Panc1 (cell line): ENCODE measurements around the gene TEX54.

Experiments used
- TF ChIP-seq, protein P1 (sequence below), 2 experiments: IDR thresholded peaks; 2 replicates each; pipeline ENCODE4 v1.6.1; 2011 to 2012; ENCODE audit warnings: low read depth in 2 of 2, control low read depth in 1 of 2, low read length in 1 of 2, mild to moderate bottlenecking in 1 of 2, moderate library complexity in 1 of 2; ENCODE audit not compliant: insufficient read depth in 1 of 2
- TF ChIP-seq, protein P2 (sequence below): fragments of 450-650 bp; IDR thresholded peaks from 2 replicates; pipeline ENCODE4 v1.5.1; 2017; ENCODE audit warnings: mild to moderate bottlenecking

DNA sequence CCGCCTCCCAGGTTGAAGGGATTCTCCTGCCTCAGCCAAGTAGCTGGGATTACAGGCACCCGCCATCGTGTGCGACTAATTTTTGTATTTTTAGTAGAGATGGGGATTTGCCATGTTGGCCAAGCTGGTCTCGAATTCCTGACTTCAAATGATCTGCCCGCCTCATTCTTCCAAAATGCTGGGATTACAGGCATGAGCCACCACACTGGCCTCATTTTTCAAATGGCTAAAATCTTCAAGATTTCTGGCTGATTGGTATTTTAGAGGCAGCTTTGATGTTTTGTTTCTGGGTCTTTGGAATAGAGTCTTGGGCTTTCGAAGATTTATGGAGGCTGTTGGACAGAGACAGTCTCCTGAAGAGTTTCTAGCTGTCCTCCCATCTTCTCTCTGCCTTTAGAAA lies 42.2 kb upstream of the TEX54 start:
- TF ChIP-seq, protein P1, sequence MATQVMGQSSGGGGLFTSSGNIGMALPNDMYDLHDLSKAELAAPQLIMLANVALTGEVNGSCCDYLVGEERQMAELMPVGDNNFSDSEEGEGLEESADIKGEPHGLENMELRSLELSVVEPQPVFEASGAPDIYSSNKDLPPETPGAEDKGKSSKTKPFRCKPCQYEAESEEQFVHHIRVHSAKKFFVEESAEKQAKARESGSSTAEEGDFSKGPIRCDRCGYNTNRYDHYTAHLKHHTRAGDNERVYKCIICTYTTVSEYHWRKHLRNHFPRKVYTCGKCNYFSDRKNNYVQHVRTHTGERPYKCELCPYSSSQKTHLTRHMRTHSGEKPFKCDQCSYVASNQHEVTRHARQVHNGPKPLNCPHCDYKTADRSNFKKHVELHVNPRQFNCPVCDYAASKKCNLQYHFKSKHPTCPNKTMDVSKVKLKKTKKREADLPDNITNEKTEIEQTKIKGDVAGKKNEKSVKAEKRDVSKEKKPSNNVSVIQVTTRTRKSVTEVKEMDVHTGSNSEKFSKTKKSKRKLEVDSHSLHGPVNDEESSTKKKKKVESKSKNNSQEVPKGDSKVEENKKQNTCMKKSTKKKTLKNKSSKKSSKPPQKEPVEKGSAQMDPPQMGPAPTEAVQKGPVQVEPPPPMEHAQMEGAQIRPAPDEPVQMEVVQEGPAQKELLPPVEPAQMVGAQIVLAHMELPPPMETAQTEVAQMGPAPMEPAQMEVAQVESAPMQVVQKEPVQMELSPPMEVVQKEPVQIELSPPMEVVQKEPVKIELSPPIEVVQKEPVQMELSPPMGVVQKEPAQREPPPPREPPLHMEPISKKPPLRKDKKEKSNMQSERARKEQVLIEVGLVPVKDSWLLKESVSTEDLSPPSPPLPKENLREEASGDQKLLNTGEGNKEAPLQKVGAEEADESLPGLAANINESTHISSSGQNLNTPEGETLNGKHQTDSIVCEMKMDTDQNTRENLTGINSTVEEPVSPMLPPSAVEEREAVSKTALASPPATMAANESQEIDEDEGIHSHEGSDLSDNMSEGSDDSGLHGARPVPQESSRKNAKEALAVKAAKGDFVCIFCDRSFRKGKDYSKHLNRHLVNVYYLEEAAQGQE (IDR thresholded peaks at IDR 0.05; ENCODE audit: insufficient read depth in 1 of 2, low read depth in 2 of 2, low read length in 1 of 2) = no peak
- TF ChIP-seq, protein P2, sequence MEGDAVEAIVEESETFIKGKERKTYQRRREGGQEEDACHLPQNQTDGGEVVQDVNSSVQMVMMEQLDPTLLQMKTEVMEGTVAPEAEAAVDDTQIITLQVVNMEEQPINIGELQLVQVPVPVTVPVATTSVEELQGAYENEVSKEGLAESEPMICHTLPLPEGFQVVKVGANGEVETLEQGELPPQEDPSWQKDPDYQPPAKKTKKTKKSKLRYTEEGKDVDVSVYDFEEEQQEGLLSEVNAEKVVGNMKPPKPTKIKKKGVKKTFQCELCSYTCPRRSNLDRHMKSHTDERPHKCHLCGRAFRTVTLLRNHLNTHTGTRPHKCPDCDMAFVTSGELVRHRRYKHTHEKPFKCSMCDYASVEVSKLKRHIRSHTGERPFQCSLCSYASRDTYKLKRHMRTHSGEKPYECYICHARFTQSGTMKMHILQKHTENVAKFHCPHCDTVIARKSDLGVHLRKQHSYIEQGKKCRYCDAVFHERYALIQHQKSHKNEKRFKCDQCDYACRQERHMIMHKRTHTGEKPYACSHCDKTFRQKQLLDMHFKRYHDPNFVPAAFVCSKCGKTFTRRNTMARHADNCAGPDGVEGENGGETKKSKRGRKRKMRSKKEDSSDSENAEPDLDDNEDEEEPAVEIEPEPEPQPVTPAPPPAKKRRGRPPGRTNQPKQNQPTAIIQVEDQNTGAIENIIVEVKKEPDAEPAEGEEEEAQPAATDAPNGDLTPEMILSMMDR = no peak
